Peyer's patch (tissue), 4 donors: Measurements from ENCODE around the gene IL37.

Experiments
- CTCF ChIP-seq, 6 experiments: fragments of 450-650 bp in 4 of 6; fragments of 200-600 bp in 2 of 6; sonication (generic) in 1 of 6; IDR thresholded peaks; one replicate each; pipeline ENCODE4 v1.5.1; 2017 to 2019; ENCODE audit warnings: antibody characterized with exemption in 6 of 6, mild to moderate bottlenecking in 3 of 6, moderate library complexity in 1 of 6
- POLR2A ChIP-seq, 2 donors: fragments of 450-650 bp; IDR thresholded peaks; one replicate each; pipeline ENCODE4 v1.5.1; 2017; ENCODE audit warnings: antibody characterized with exemption in 2 of 2, mild to moderate bottlenecking in 2 of 2, moderate library complexity in 2 of 2

- TF ChIP-seq CTCF (IDR thresholded peaks at IDR 0.05) (no peak), POLR2A (IDR thresholded peaks at IDR 0.05) (no peak)
Measured at GRCh38 chr2:112917856-112918255, 6.9 kb downstream of the IL37 start.
